ENCODE measurements around the gene VWF. TPM values are rescaled to one million over a fixed set of nuclear protein-coding genes. Genes with fewer than 3 reads are reported as not detected.

The VWF gene
- polyA plus RNA-seq, 5 donors, result 100 to 155 (median 105) TPM

- no peak for DNase-seq
These were observed 209.9 kb downstream of the VWF start for GRCh38 chr12:5914387-5915149.

- no peak for DNase-seq
These were observed 211.1 kb downstream of the VWF start for GRCh38 chr12:5913387-5913786.

GRCh38 chr12:5912437-5913334 is 211.8 kb downstream of the VWF start:
- no peak for DNase-seq

GRCh38 chr12:5912011-5912410 is 212.5 kb downstream of the VWF start:
- DNase-seq, result no peak

- no peak for DNase-seq
These were observed 213.5 kb downstream of the VWF start for GRCh38 chr12:5910790-5911548.

GRCh38 chr12:5909560-5909959 is 214.9 kb downstream of the VWF start:
- DNase-seq, result no peak

- DNase-seq, result no peak
These were observed 216.2 kb downstream of the VWF start for GRCh38 chr12:5908251-5908650.

GRCh38 chr12:5907807-5908206 is 216.7 kb downstream of the VWF start:
- no peak for DNase-seq

GRCh38 chr12:5905757-5906156 is 218.7 kb downstream of the VWF start:
- no peak for DNase-seq

- DNase-seq, result no peak
These were observed 219.5 kb downstream of the VWF start for GRCh38 chr12:5904969-5905368.

GRCh38 chr12:5904441-5904840 is 220.0 kb downstream of the VWF start:
- DNase-seq, result no peak

- no peak for DNase-seq
These were observed 221.7 kb downstream of the VWF start for GRCh38 chr12:5902736-5903135.

GRCh38 chr12:5901416-5901815 is 223.1 kb downstream of the VWF start:
- no peak for DNase-seq

GRCh38 chr12:5900533-5901205 is 223.8 kb downstream of the VWF start:
- DNase-seq, result no peak

GRCh38 chr12:5900076-5900475 is 224.4 kb downstream of the VWF start:
- DNase-seq, result no peak

GRCh38 chr12:5899675-5900074 is 224.8 kb downstream of the VWF start:
- no peak for DNase-seq

- no peak for DNase-seq
These were observed 225.6 kb downstream of the VWF start for GRCh38 chr12:5898874-5899273.

Measured in right lung (tissue), 5 donors.